Endothelial cell of umbilical vein (primary cell): ENCODE results near the gene POLE. TPM values are rescaled to one million over a fixed set of nuclear protein-coding genes. Genes with fewer than 3 reads are reported as not detected.

Experiments used
- BruUV-seq: library from RNA; stranded (reverse); fragments of 400-500 nt; replicated peaks from 2 replicates; lab custom pipeline; 2021; lab: Mats Ljungman, UMichigan
- CTCF ChIA-PET: fragments of 300-600, 350-600 bp; sonication (Branson Sonifier 250); formaldehyde crosslinking; loops from one replicate; lab custom pipeline; 2021; ENCODE audit warnings: antibody characterized with exemption, inconsistent platforms; lab: Charles Lee
- POLR2A ChIA-PET: fragments of 300-600, 350-600 bp; sonication (Branson Sonifier 250); formaldehyde crosslinking; loops from one replicate; lab custom pipeline; 2021; ENCODE audit warnings: antibody characterized with exemption, inconsistent platforms; lab: Charles Lee
- DNase-seq: peaks from one replicate; pipeline ENCODE4 v3.0.0-alpha.2; 2011; ENCODE audit warnings: low read depth, low spot score
- FAIRE-seq: peaks from 2 replicates; lab custom pipeline; 2011; peaks lifted over from hg19 to GRCh38; lab: Jason Lieb, UNC
- H2AFZ ChIP-seq: 2 replicates; pipeline ENCODE4 v1.6.0; 2012; ENCODE audit warnings: low read depth, low read length, control low read depth, inconsistent platforms
- H3K27ac ChIP-seq: 2 replicates; pipeline ENCODE4 v1.5.1; 2011; ENCODE audit warnings: low read depth, mild to moderate bottlenecking, control low read depth, low read length, moderate library complexity; ENCODE audit not compliant: insufficient read depth
- H3K27me3 ChIP-seq, 2 experiments: 2 replicates each; pipeline versions ENCODE4 v1.6.0 to v1.6.1; 2011; ENCODE audit warnings: low read length in 2 of 2, mixed read lengths in 1 of 2; ENCODE audit not compliant: control insufficient read depth in 2 of 2, insufficient read depth in 2 of 2
- H3K36me3 ChIP-seq, 2 experiments: 2 replicates in 1 of 2; 3 replicates in 1 of 2; pipeline ENCODE4 v1.5.1; 2011; ENCODE audit warnings: low read length in 2 of 2, mild to moderate bottlenecking in 1 of 2, moderate library complexity in 1 of 2; ENCODE audit not compliant: control insufficient read depth in 2 of 2, insufficient read depth in 2 of 2; ENCODE audit errors: extremely low read depth in 1 of 2
- H3K4me1 ChIP-seq: 3 replicates; pipeline ENCODE4 v1.5.1; 2011; ENCODE audit warnings: mild to moderate bottlenecking, low read length; ENCODE audit not compliant: control insufficient read depth, insufficient read depth; ENCODE audit errors: extremely low read depth
- H3K4me2 ChIP-seq: 2 replicates; pipeline ENCODE4 v1.6.1; 2011; ENCODE audit warnings: low read length, control low read depth, mixed read lengths; ENCODE audit not compliant: insufficient read depth
- H3K4me3 ChIP-seq, 3 experiments: fragments of 200-600 bp in 1 of 3; sonication (generic), shearing (Covaris generic) in 1 of 3; replicated peaks in 1 of 3; 2 replicates each; pipeline ENCODE4 v1.5.1; 2011 to 2016; ENCODE audit warnings: control low read depth in 3 of 3, low read length in 3 of 3, mild to moderate bottlenecking in 2 of 3, inconsistent platforms in 1 of 3, low read depth in 1 of 3, moderate library complexity in 1 of 3; ENCODE audit not compliant: insufficient read depth in 1 of 3
- H3K79me2 ChIP-seq: 2 replicates; pipeline ENCODE4 v1.6.0; 2012; ENCODE audit warnings: low read length, inconsistent platforms; ENCODE audit not compliant: control insufficient read depth, insufficient read depth
- H3K9ac ChIP-seq: replicated peaks from 2 replicates; pipeline ENCODE3; 2011; ENCODE audit warnings: low read length, control low read depth; ENCODE audit not compliant: insufficient read depth; ENCODE audit errors: extremely low read depth
- H3K9me1 ChIP-seq: replicated peaks from 3 replicates; pipeline ENCODE4 v1.6.0; 2011; ENCODE audit warnings: mild to moderate bottlenecking, low read length; ENCODE audit not compliant: control insufficient read depth, insufficient read depth; ENCODE audit errors: extremely low read depth
- H3K9me3 ChIP-seq: replicated peaks from 2 replicates; pipeline ENCODE4 v1.5.1; 2012; ENCODE audit warnings: low read length, inconsistent platforms; ENCODE audit not compliant: control insufficient read depth, insufficient read depth
- H4K20me1 ChIP-seq: replicated peaks from 2 replicates; pipeline ENCODE3; 2011; ENCODE audit warnings: mild to moderate bottlenecking, low read length; ENCODE audit not compliant: control insufficient read depth, insufficient read depth; ENCODE audit errors: extremely low read depth
- EZH2 ChIP-seq: IDR thresholded peaks from 2 replicates; pipeline ENCODE4 v1.6.1; 2012; ENCODE audit warnings: borderline replicate concordance, low read depth, mild to moderate bottlenecking, moderate library complexity, low read length, inconsistent platforms; ENCODE audit not compliant: severe bottlenecking
- FOS ChIP-seq: IDR thresholded peaks from 2 replicates; pipeline ENCODE4 v1.6.1; 2011; ENCODE audit warnings: mild to moderate bottlenecking, low read length, moderate library complexity, borderline replicate concordance; ENCODE audit not compliant: insufficient read depth
- GATA2 ChIP-seq: IDR thresholded peaks from 2 replicates; pipeline ENCODE4 v1.7.0; 2011; ENCODE audit warnings: low read depth, mild to moderate bottlenecking, moderate library complexity, mixed read lengths, low read length; ENCODE audit not compliant: insufficient read length, insufficient read depth
- JUN ChIP-seq: IDR thresholded peaks from 2 replicates; pipeline ENCODE4 v1.6.1; 2011; ENCODE audit warnings: borderline replicate concordance, low read depth; ENCODE audit not compliant: insufficient read length, insufficient read depth
- MYC ChIP-seq: IDR thresholded peaks from one replicate; pipeline ENCODE4 v1.6.1; 2011; ENCODE audit warnings: mild to moderate bottlenecking, low read depth, low read length
- POLR2A ChIP-seq: IDR thresholded peaks from 2 replicates; pipeline ENCODE4 v1.6.1; 2012; ENCODE audit warnings: low read depth, mild to moderate bottlenecking, control low read depth, low read length
- POLR2AphosphoS5 ChIP-seq: IDR thresholded peaks from 2 replicates; pipeline ENCODE4 v1.6.1; 2012; ENCODE audit warnings: low read depth, mild to moderate bottlenecking, control low read depth, low read length, moderate library complexity; ENCODE audit not compliant: insufficient read depth
- dilution Hi-C: fragments of 300-500 bp; cut with MboI; formaldehyde crosslinking; loops from one replicate; pipeline ENCODE4 v1.15.0; 2019; ENCODE audit warnings: low sequenced_read_pairs; ENCODE audit not compliant: extremely low pct_ligation_motif_present
- intact Hi-C: fragments of 100-400 bp; cut with micrococcal nuclease; formaldehyde crosslinking; loops from one replicate; pipeline ENCODE4 v1.10.0; 2022
- polyA plus RNA-seq, 4 experiments: library from polyadenylated mRNA; depleted of rRNA in 3 of 4; stranded (reverse) in 3 of 4; unstranded in 1 of 4; fragments of >200 nt; gene quantifications; 2 replicates each; pipeline versions ENCODE4 v1.2.1 to v1.2.3, GENCODE V29; 2011 to 2012; ENCODE audit warnings: missing spikeins in 1 of 4
- total RNA-seq: library from RNA; stranded (reverse); gene quantifications from 2 replicates; pipeline ENCODE4 v1.2.3, GENCODE V29; 2021
- TF ChIP-seq, protein P1 (sequence below), 2 donors: IDR thresholded peaks; 1 replicate in 1 of 2; 2 replicates in 1 of 2; pipeline ENCODE4 v1.5.1; 2011; ENCODE audit warnings: low read length in 2 of 2, mild to moderate bottlenecking in 2 of 2, moderate library complexity in 2 of 2, control low read depth in 1 of 2, inconsistent platforms in 1 of 2, low read depth in 1 of 2; ENCODE audit not compliant: insufficient read depth in 1 of 2; ENCODE audit errors: extremely low read depth in 1 of 2
- TF ChIP-seq, protein P2 (sequence below): IDR thresholded peaks from 2 replicates; pipeline ENCODE4 v1.6.1; 2011; ENCODE audit not compliant: insufficient read depth, insufficient read length

POLE gene
- total and polyA plus RNA-seq, 2 donors (not counting 3 experiments of a cell fraction or from before 2014, with no cell fraction given): 22.9 to 82.7 TPM

DNA sequence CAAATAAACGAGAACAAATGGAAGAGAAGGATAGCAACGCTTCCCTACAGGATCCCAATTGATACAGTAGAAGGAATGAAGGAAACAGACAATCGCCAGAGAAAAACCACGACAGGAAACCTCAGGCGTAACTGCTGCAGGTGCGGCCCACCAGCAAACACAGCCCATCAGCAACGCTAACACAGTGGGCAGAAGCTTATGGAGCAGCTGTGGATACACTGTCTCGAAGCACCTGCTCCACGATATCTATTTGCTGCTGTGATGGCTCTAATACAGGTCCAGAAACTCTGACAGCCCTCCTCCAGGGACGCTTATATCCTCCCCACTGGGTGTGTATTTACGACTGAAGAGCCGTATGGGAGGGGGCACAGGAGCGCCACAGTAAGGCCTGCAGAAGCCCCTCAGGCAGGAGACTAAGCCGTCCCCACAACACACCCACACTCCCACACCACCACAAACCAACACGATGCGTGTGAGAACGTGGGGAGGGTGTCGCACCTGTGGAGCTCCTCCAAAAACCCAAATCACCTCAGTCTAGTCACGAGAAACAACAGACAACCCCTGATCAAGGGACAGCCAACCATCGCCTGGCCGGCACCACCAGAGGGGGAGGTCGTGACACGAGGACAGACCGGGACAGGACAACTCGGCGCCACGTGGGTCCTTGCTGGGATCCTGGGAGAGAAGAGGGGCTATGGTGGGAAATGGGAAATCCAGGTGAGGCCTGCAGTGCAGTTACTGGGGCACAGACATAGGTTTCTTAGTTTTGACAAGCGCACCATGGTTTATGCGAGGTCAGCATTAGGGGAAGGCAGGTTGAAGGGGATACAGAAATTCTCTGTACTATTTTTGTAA, 24.0 kb downstream of the POLE start:
- TF ChIP-seq MYC: no peak
- TF ChIP-seq FOS: no peak
- no peak for TF ChIP-seq EZH2
- TF ChIP-seq, protein P1, sequence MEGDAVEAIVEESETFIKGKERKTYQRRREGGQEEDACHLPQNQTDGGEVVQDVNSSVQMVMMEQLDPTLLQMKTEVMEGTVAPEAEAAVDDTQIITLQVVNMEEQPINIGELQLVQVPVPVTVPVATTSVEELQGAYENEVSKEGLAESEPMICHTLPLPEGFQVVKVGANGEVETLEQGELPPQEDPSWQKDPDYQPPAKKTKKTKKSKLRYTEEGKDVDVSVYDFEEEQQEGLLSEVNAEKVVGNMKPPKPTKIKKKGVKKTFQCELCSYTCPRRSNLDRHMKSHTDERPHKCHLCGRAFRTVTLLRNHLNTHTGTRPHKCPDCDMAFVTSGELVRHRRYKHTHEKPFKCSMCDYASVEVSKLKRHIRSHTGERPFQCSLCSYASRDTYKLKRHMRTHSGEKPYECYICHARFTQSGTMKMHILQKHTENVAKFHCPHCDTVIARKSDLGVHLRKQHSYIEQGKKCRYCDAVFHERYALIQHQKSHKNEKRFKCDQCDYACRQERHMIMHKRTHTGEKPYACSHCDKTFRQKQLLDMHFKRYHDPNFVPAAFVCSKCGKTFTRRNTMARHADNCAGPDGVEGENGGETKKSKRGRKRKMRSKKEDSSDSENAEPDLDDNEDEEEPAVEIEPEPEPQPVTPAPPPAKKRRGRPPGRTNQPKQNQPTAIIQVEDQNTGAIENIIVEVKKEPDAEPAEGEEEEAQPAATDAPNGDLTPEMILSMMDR (IDR thresholded peaks at IDR 0.05; ENCODE audit: extremely low read depth in 1 of 2, insufficient read depth in 1 of 2, low read depth in 1 of 2, low read length in 2 of 2): no peak
- no peak for TF ChIP-seq JUN
- no peak for TF ChIP-seq POLR2AphosphoS5
- TF ChIP-seq, protein P2, sequence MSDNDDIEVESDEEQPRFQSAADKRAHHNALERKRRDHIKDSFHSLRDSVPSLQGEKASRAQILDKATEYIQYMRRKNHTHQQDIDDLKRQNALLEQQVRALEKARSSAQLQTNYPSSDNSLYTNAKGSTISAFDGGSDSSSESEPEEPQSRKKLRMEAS: no peak
- TF ChIP-seq POLR2A: no peak
- TF ChIP-seq GATA2: no peak
- FAIRE-seq: no peak
- no peaks in the 10 kb centered on the region for H3K9me3 ChIP-seq
- ChIA-PET CTCF (interaction anchor here (1.9 kb wide), 1 partner anchor 24 kb away, joined by 5 read pairs; no protein-coding TSS in a partner anchor), POLR2A (no interaction called here)
- H3K4me1 ChIP-seq: no peaks in the 10 kb centered on the region
- BruUV-seq: no TSS peak
- H3K79me2 ChIP-seq: no peaks in the 10 kb centered on the region
- H2AFZ ChIP-seq: no peak overlapping the region
- H3K27me3 ChIP-seq: no peaks in the 10 kb centered on the region
- peaks cover 6 to 31% of the 10 kb centered on the region in 2 experiments for H3K36me3 ChIP-seq
- no peaks in the 10 kb centered on the region for H3K9me1 ChIP-seq
- no peak overlapping the region for H3K4me2 ChIP-seq
- intact Hi-C loops: no loop called here
- H3K4me3 ChIP-seq: no peak overlapping the region
- no peak overlapping the region for H3K27ac ChIP-seq
- H3K9ac ChIP-seq: no peak overlapping the region
- no peaks in the 10 kb centered on the region for H4K20me1 ChIP-seq
- no peak for DNase-seq
- dilution Hi-C loops: no loop called here
